ENCODE measurements around the gene ADH4.

Gene ADH4

DNA sequence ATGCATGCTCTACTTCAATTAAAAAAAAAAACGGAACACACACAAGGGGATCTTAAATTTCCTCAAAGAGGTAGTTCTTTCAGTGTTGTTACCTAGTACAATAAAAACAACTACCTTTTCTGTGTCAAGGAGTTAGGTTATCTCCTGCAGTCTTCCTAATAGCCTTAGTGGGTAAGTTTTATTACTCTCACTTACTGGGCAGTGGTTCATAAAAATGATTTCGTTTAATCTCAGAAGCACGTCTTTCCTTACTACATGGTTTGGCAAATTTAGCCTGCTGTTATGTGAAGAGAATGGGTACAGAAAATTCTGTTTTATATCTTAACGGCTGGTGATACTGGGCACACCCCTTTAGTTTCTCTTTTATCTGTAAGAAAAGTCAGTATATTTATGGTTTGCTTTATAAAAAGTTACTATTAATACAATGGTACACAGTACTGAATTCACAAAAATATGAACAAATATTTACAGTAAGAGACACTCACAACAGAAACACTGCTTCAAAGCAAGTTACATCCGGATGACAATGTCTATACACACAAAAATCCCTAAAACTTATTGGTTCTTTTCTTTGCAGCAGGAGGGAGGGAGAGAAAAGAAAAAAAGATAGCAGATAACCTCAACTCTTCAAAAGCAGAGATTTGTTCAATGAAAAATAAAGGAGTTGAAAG lies 64.3 kb downstream of the ADH4 start:
- no peak for DNase-seq (ENCODE audit: low spot score)

DNA sequence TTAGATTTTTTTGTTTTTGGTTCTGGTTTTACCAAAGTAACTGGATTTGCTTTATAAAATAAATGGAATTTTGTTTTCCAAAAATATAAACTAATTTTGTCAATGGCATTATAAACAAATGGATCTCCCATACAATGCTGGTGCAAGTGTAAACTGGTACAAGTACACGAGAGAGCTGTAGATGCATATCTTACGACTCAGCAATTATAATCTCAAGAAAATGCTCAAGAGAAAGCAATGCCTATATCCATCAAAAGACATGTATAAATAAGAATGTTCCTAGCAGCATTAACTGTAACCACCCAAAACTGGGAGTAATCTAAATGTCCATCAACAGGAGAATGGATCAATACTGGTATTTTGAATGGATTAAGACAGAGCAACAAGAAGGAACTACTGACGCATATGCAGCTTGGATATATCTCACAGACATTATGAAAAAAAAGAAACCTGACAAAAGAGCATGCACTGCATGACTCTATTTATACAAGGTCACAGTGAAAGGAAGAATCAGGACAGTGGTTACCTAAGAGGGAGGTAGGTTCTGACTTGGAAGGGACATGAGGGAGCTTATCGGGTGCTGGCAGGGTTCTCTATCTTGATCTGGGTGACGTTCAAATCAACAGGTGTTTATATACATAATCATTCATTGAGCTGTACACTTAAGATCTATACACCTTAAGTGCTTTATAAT lies 65.0 kb downstream of the ADH4 start:
- DNase-seq (ENCODE audit: low spot score) = no peak

DNA sequence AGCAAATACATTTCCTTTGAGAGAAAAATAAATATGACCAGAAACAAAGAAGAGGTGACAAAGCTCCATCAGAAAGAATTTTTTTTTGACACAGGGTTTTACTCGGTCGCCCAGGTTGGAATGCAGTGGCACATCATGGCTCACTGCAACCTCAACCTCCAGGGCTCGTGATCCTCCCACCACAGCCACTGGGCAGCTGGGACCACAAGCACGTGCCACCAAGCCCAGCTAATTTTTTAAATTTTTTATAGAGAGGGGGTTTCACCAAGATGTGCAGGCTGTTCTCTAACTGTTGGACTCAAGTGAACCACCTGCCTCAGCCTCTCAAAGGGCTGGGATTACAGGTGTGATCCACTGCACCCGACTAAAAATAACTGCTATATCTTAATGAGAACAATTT lies 65.8 kb downstream of the ADH4 start:
- no peak for DNase-seq (ENCODE audit: low spot score)

DNA sequence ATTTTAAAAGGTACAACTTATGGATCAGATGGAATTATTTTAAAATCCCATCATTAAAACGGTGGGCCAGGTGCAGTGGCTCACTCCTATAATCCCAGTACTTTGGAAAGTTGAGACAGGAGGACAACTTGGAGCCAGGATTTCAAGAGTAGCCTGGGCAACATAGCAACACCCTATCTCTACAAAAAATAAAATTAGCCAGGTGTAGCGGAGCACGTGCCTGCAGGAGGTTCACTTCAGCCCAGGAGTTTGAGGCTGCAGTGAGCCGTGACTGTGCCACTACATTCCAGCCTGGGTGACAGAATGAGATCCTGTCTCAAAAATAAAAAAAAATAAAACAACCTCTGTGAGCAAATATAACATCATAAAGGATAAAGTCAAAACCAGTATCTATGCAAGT lies 66.9 kb downstream of the ADH4 start:
- DNase-seq (ENCODE audit: low spot score) = no peak

DNA sequence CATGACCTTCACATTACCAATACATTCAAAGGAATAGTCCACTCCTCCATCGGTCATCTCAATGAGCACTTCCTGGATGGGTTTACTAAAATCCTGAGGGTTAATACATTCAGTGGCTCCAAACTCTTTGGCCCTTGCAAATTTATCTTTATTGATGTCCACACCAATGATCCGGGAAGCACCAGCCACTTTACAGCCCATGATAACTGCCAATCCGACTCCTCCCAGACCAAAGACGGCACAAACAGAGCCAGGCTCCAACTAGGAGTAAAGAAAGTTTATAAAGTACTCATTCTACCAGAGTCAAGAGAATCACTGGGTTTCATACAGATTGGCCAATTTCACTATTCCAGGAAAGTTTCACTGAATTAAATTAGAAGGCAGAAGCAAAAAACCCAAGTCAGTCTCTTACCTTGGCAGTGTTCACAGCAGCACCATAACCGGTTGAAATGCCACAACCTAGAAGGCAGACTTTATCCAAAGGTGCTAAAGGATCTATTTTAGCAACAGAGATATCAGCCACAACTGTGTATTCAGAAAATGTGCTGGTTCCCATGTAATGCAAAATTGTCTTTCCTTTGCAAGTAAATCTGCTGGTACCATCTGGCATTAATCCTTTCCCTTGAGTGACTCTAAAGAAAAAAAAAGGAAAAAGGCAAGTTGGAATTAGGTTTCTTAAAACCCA lies 67.7 kb downstream of the ADH4 start:
- no peak for DNase-seq (ENCODE audit: low spot score)

DNA sequence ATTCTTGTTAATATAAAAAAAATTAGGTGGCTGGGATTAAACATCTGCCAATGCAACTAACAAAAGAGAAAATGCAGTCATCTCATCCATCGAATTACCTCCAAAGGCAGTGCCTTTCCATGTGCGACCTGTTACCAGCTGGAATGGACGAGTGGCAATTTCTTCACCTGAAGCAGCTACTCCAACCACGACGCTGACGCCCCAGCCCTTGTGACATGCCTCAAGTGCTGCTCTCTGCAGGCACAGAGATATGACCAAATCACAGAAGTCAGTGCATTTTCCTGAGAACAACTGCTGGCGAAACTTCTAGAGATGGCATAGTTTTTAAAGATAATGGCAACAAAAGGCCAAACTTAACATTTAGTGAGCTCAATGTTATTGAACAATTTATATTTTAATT lies 69.3 kb downstream of the ADH4 start:
- DNase-seq (ENCODE audit: low spot score) = no peak

Data from putamen (tissue), 1 donor.